ENCODE data around the gene SPATA25. TPM values are rescaled to one million over a fixed set of nuclear protein-coding genes. Genes with fewer than 3 reads are reported as not detected.

The SPATA25 gene, protein sequence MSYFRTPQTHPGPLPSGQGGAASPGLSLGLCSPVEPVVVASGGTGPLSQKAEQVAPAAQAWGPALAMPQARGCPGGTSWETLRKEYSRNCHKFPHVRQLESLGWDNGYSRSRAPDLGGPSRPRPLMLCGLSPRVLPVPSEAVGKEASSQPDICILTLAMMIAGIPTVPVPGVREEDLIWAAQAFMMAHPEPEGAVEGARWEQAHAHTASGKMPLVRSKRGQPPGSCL
- total RNA-seq, result 1.0 and 1.6 TPM in 2 replicates

DNA sequence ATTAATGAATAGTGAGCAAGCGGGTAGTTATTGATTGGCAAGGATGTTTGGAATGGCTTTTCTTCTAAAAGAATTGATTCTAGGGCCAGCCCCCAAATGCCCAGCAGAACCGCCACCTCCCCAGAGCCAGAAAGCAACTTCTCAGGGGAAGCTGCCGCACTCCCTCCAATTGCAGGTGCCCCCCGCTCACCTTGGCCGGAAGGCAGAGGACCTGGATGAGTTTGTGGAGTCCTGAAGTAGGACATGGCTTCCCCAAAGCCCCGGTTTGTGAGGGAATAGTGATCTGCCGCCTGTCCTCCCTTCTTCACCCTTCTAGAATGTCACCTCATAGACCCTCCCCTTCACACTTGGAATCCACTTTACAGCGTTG, at the start of gene SPATA25:
Gene SPATA25 (minus strand): TSS at position 277 of the 370 bp plus-strand sequence. CDS start 32 bp downstream, at position 245.

DNA sequence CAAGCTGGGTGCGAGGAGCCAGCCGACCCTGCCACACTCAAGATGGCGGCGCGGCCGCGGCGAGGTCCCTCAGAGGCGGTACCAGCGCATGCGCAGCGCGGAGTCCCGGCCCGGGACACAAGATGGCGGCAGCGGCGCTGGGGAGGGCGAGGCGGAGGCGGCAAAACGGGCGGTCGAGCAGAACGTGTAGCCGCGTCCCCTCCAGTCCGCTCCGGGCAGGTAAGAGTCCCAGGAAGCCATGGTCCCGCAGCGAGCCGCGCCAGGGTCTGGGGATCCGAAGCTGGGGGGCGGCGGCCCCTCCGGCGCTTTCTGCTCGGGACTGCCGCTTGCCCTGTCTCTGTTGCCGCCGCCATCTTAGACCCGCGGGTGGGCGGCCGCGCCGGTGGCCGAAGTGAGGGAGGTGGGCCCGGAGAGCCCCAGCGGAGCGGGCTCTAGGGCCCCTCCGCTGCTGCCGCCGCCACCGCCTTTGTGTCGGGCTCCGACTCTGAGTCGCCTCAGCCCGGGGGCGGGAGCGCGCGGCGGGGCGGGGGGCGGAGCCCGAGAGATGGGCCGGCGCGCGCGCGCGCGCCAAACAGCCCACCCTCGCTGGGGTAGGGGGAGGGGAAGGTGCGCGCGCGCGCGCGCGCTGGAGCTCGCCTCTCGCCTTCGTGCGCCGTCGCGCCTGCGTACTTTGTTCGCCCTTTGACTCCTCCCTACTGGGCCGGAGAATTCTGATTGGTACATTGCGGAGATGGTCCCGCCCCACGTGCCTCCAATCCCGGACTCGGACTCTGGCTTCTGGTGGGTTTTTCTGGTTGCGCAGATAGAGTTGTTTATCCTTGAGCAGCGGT, 47.4 kb upstream of the SPATA25 start, which contains the start of gene PCIF1:
Gene PCIF1 (plus strand): TSS at position 98 of the 830 bp plus-strand sequence. CDS start 4,317 bp downstream, outside the sequence.

GRCh38 chr20:45911486-45912343, 24.3 kb upstream of the SPATA25 start, which contains the start of gene PLTP:
Gene PLTP, minus strand, starts transcription at chr20:45912155. Its CDS starts 703 bp downstream, at chr20:45911452.

DNA sequence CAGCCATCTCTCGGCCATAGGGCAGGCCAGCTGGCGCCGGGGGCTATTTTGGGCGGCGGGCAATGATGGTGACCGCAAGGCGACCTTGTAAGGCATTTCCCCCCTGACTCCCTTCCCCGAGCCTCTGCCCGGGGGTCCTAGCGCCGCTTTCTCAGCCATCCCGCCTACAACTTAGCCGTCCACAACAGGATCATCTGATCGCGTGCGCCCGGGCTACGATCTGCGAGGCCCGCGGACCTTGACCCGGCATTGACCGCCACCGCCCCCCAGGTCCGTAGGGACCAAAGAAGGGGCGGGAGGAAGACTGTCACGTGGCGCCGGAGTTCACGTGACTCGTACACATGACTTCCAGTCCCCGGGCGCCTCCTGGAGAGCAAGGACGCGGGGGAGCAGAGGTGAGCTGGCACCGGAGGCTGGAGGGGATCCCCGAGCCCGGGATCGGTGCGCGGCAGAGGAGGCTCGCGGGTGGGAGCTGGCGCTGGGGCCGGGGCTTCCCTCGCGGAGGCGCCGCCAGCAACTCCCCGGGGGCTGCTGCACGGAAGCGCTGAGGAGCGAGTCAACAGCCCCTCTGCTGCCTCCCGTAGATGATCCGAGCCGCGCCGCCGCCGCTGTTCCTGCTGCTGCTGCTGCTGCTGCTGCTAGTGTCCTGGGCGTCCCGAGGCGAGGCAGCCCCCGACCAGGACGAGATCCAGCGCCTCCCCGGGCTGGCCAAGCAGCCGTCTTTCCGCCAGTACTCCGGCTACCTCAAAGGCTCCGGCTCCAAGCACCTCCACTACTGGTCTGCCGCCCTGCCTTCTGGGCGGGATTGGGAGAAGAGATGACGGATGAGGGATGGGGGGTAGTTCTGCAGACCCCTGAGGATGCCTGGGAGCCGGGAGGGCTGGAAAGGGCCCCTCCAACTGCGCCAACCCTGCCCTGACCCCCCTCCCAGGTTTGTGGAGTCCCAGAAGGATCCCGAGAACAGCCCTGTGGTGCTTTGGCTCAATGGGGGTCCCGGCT, 3.9 kb upstream of the SPATA25 start, which contains the start of the genes CTSA and NEURL2:
Gene CTSA (plus strand): TSS at position 351 of the 999 bp plus-strand sequence. CDS start 234 bp downstream, at position 585.
Gene NEURL2 (minus strand): TSS at position 224 of the 999 bp plus-strand sequence. CDS start 217 bp downstream, at position 7.

GRCh38 chr20:45880988-45881788, 6.2 kb downstream of the SPATA25 start, which contains the start of gene ZSWIM1:
Gene ZSWIM1, plus strand, starts transcription at chr20:45881227. Its CDS starts 1,366 bp downstream, at chr20:45882593.

GRCh38 chr20:45857114-45857881, 30.1 kb downstream of the SPATA25 start, which contains the start of the genes ACOT8 and ZSWIM3:
Gene ACOT8, minus strand, starts transcription at chr20:45857392. Its CDS starts 77 bp downstream, at chr20:45857315.
Gene ZSWIM3, plus strand, starts transcription at chr20:45857614. Its CDS starts 212 bp downstream, at chr20:45857826.

Other genes starting within 250 kb of the SPATA25 start
- gene WFDC11, start 217.4 kb downstream of the SPATA25 start, total RNA-seq, result not detected in 2 replicates
- not detected in 2 replicates for gene WFDC13, start 185.6 kb downstream of the SPATA25 start, total RNA-seq
- not detected in 2 replicates for gene WFDC10B, start 182.6 kb downstream of the SPATA25 start, total RNA-seq
- not detected in 2 replicates for gene SPINT4, start 165.3 kb downstream of the SPATA25 start, total RNA-seq
- gene WFDC3, start 95.7 kb downstream of the SPATA25 start, total RNA-seq, result 1.7 TPM in 1 of 2 replicates, not detected in the other
- 26.6 and 27.2 TPM in 2 replicates for gene DNTTIP1, start 95.7 kb downstream of the SPATA25 start, total RNA-seq
- 6.1 and 7.2 TPM in 2 replicates for gene UBE2C, start 75.0 kb downstream of the SPATA25 start, total RNA-seq
- 1.1 and 12.2 TPM in 2 replicates for gene TNNC2, start 60.3 kb downstream of the SPATA25 start, total RNA-seq
- gene SNX21, start 53.8 kb downstream of the SPATA25 start, total RNA-seq, result 69.8 and 74.2 TPM in 2 replicates
- 31.3 and 31.7 TPM in 2 replicates for gene ACOT8, start 30.2 kb downstream of the SPATA25 start, total RNA-seq
- gene ZSWIM3, start 30.0 kb downstream of the SPATA25 start, total RNA-seq, result 2.1 and 3.9 TPM in 2 replicates
- gene ZSWIM1, start 6.4 kb downstream of the SPATA25 start, total RNA-seq, result 10.2 and 10.3 TPM in 2 replicates
- 3.6 and 4.9 TPM in 2 replicates for gene NEURL2, start 3.6 kb upstream of the SPATA25 start, total RNA-seq
- 130 and 166 TPM in 2 replicates for gene CTSA, start 3.7 kb upstream of the SPATA25 start, total RNA-seq
- 216 and 217 TPM in 2 replicates for gene PLTP, start 24.5 kb upstream of the SPATA25 start, total RNA-seq
- 11.6 and 16.3 TPM in 2 replicates for gene PCIF1, start 47.1 kb upstream of the SPATA25 start, total RNA-seq
- gene ZNF335, start 84.6 kb upstream of the SPATA25 start, total RNA-seq, result 8.8 and 11.2 TPM in 2 replicates
- not detected in 2 replicates for gene MMP9, start 121.3 kb upstream of the SPATA25 start, total RNA-seq
- 0.51 TPM in 1 of 2 replicates, not detected in the other for gene SLC12A5, start 141.6 kb upstream of the SPATA25 start, total RNA-seq
- gene NCOA5, start 202.3 kb upstream of the SPATA25 start, total RNA-seq, result 15.6 and 17.6 TPM in 2 replicates
- gene CD40, start 230.7 kb upstream of the SPATA25 start, total RNA-seq, result 3.3 and 9.2 TPM in 2 replicates

Data from pericardium fibroblast (primary cell).